NCI-H510A (cell line): ENCODE results near the gene LRRC39.
"Not testable (repeated sequence)": the region's sequence is repeated elsewhere in the genome, so short reads cannot be mapped to it uniquely, and the experiment has no call there.

ENCODE experiments used
- DNase-seq: peaks from one replicate; lab custom pipeline; 2025; lab: John Stamatoyannopoulos, UW

Gene LRRC39

DNA sequence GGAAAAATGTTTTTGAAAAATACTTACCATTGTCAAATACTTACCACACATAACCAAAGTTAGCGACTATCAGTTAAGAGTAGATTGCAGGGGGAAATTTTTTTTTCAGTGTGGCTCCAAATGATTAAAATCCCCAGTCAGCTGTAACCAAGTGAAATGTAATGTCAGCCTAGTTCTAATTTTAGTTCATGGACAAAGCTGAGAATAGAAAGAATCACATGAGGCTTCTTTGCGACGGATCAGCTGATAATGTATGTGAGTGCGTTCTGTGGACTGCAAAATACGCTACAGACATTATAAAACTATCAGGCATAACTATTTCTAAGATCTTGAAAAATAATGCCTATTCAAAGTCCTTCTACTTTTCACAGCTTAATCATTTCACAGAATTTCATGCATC, at the start of gene LRRC39:
Gene LRRC39 (minus strand): TSS at position 166 of the 400 bp plus-strand sequence. CDS start 9,740 bp downstream, outside the sequence.
- no peak for DNase-seq

DNA sequence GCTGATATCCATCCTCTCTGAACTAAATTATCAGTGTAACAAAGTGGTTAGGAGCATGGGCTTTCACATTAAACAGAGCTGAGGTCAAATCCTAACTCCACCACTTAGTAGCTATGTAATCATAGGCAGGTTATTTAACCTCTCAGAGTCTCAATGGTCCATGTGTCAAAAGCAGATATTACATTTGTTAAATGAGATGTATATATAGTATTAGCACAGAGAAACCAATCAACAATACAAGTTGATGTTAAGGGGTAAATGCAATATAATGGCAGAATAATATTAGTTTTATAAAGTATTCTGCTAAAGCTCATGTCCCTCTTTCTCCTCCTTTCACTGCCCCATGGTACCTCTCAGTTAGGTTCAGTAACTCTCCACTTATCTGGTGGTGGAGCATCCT, 44.4 kb upstream of the LRRC39 start:
- DNase-seq, result no peak

- no peak for DNase-seq
These were observed 41.8 kb upstream of the LRRC39 start for GRCh38 chr1:100219883-100220282.

- no peak for DNase-seq
These were observed 41.4 kb upstream of the LRRC39 start for GRCh38 chr1:100219457-100219856.

GRCh38 chr1:100217834-100218233, 39.8 kb upstream of the LRRC39 start:
- no peak for DNase-seq

GRCh38 chr1:100215101-100215500, 37.0 kb upstream of the LRRC39 start:
- no peak for DNase-seq

DNA sequence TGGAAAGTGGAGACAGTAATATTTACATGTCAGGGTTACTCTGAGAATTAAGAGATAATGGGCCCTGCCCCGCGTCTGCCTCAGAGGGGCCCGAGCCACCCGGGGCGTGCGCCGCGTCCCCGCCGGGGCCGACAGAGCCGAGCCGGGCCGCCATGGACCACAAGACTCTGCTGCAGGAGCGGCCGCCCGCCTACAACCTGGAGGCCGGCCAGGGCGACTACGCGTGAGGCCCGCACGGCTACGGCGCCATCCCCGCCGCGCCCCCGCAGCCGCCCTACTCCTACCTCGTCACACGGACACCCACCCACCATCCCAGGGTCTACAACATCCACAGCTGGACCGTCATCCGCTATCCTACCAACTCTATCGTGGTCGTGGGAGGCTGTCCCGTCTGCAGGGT, 35.1 kb upstream of the LRRC39 start:
- no peak for DNase-seq

DNA sequence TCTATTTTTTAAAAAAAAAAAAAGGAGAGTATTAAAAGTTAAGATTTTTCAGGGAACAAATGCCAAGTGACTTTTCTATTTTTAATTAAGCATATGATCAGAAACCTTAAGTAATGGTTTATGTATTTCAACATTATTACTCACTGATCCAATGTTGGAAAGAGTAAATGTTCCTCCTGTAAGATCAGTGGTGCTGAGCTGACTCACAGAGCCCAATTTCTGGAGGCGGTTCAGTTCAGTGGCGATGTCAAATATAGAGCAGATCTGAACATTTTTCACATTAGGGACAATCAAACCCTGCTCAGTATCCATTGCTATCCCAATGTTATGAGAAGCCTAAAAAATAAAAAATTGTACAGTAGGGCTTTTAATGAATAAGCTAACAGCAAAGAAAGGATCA, 28.2 kb upstream of the LRRC39 start:
- no peak for DNase-seq

GRCh38 chr1:100205593-100205992, 27.5 kb upstream of the LRRC39 start:
- DNase-seq, result not testable (repeated sequence)

GRCh38 chr1:100205103-100205502, 27.0 kb upstream of the LRRC39 start:
- DNase-seq, result not testable (repeated sequence)

GRCh38 chr1:100202703-100203102, 24.6 kb upstream of the LRRC39 start:
- not testable (repeated sequence) for DNase-seq

GRCh38 chr1:100200060-100200459, 22.0 kb upstream of the LRRC39 start:
- not testable (repeated sequence) for DNase-seq

DNA sequence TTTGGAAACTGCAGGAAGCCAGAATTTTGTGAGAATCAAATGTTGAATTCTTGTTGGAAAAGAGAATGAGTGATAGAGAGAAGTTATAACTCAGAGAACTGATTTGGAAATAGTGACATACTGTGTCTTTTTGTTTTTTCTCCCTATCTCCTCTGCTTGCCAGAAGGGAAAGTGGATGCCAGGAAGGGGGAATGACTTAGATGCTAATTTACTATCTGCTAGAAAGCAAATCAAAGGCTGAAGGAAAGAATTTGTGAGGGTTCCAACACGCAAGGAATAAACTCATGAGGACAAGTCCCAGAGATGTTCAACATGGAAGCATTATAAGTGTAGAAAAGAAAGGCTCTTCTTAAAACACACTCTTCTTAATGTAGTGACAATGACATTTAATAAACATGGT, 20.5 kb upstream of the LRRC39 start:
- no peak for DNase-seq

DNA sequence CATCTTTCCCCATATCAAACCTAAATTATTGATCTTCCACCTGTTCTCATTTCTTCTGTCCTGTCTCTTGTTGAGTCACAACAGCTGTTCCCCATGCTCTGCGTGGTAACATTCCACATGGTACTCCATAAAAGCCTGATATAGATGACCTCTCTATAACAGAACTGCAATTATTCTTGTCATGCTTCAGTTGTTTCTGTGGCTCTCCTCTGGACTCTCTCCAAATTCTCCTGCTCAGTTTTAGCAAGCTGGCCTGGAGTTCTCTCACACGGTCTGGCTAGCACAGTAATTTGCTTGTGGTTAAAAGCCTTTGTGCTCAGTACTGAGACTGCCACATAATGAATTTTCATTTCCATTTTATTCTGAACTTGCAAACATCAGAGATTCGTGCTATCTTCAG, 10.6 kb upstream of the LRRC39 start:
- DNase-seq, result peak; percentile 3

DNA sequence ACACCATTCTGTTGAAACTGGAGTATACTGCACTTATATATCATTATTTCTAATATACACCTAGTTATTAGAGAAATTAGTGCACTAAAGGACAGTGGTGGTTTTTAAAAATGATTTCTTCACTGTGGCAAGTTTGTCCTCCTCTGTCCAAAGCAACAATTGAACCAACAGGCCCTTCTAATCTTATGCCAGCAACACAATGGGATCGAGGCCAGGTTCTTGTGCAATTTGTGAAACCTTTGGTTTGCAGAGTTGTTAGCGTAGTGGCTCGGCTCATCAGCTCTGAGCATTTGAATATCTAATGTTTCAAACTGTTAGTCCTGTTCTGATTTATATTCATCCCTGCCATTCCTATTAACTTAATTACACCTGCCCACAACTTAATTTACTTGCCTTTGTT, 9.9 kb upstream of the LRRC39 start:
- no peak for DNase-seq

DNA sequence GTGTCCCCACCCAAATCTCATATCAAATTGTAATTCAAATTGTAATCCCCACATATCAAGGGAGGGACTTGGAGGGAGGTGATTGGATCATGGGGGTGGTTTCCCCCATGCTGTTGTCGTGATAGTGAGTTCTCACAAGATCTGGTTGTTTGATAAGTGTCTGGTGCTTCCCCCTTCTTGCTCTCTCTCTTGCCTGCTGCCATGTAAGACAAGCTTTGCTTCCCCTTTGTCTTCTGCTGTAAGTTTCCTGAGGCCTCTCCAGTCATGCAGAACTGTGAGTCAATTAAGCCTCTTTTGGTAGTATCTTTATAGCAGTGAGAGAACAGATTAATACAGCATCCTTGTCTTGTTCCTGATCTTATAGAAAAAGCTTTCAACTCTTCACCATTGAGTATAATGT, 6.5 kb upstream of the LRRC39 start:
- no peak for DNase-seq

- no peak for DNase-seq
These were observed 5.3 kb upstream of the LRRC39 start for GRCh38 chr1:100183370-100183769.

GRCh38 chr1:100177295-100178041, 588 bp downstream of the LRRC39 start:
- no peak for DNase-seq

DNA sequence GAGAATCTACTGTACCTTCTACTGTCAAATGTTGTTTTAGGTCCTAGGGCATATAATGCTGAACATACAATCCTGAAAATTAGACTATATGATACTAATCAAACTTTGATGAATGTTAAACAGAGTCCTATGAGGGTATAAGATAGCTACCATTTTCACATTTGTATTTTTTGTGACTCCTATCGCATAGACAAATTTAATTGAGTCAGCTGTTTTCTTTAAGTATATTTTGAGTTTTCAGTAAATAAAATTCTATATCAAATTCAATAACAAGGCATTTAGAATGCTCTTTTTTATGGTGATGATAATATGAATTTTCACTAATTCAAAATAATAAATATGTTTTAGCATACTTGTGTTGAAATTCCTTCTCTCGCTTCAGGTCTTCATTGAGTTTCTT, 10.0 kb downstream of the LRRC39 start:
- DNase-seq, result no peak

- no peak for DNase-seq
These were observed 13.4 kb downstream of the LRRC39 start for GRCh38 chr1:100164702-100165101.

DNA sequence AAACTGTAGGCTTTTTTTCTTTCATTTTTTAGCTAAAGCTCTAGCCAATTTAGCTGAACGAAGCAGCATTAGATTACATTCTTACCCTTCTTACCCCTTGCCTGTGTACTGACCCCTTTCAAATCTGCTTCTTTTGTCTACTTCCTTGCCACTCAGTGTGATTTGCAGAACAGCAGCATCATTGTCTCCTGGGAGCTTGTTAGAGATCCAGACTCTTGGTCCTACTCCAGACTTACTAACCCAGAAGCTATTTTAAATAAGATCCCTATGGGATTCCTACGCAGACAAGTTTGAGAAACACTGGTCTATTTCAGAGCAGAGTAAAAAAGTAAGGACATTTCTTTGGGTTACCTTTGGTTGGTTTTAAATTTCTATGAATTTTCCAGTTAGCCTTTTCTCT, 13.8 kb downstream of the LRRC39 start:
- DNase-seq, result no peak

DNA sequence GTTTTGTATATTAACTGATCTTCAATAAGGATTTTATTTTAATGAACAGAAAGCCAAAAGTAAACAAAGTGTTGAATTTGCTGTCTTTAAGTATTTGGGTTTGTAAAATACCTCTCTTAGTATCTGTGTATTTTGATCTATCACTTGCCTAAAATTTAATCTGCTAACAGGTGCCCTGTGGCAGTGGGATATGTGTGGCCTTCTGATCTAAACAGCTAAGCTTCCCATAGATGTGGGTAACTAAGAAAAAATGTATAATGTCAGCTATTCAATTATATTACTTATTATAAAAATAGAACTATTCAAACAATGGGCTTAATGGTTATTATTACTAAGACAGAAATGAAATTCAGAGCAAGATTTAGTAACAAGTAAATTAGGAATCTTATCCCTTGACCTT, 15.2 kb downstream of the LRRC39 start:
- no peak for DNase-seq

DNA sequence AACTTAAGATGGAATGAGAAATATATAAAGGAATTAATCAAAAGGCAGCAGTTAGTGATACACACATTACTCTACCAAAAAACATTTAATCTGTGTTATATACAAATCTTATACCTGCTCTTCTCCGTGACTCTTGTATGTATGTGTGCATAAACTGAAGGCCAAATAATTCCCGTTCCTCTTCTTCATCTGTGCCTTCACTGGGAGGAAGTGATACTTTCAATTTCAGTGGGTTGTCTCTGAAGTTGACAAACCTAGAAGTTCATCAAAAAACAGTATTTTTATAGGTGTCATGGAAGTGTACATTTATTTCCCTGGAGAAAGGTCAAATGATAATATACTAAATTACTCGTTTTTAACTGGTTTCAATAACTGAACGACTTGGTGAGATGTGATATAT, 25.8 kb downstream of the LRRC39 start:
- DNase-seq, result no peak

- DNase-seq, result no peak
These were observed 26.4 kb downstream of the LRRC39 start for GRCh38 chr1:100151679-100152078.
